NCI-H82 treated with DMSO at 0.1 percent for 48 hours (cell line): ENCODE results near the gene KCND3.

Experiments
- DNase-seq: peaks from one replicate; lab custom pipeline; 2025; ENCODE audit not compliant: unreplicated experiment; lab: John Stamatoyannopoulos, UW

The KCND3 gene

DNA sequence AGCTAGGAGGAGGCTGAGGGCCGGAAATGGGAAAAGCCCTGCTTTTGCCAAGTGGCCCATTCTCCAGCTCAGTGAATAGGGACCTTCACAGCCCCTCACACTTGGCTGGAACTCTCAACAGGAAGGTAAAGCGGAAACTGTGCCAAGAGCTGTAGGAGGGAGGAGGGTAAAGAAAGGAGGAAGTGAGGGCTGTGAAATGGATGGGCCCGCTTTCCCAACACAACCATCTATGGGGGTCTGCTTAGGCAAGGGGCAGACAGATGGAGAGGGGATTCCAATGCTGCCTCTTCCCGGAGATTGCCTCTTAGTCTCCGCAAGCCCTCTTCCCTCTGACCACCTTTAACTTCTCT lies 255.5 kb downstream of the KCND3 start:
- no peak for DNase-seq

- DNase-seq: no peak
Observed at GRCh38 chr1:111733183-111733991, 256.1 kb downstream of the KCND3 start.

DNA sequence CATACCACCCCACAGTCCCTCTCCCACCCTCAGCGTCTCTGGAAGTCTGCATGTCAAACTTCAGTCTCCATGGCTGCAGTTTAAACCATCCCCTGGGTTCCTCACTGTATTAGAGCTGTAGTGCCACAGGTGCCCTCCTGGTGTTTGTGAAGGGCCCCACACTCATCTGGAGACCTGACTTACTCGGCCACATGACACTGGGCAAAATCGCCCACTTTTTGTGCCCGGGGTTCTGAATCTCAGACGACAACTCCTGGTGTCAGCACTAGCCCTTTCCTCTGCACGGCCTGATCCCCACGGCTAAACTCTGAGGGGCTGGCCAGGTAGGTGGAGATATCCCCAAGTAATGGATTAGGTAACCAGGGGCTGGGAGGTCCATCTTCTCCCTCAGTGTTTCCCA lies 256.8 kb downstream of the KCND3 start:
- no peak for DNase-seq

DNA sequence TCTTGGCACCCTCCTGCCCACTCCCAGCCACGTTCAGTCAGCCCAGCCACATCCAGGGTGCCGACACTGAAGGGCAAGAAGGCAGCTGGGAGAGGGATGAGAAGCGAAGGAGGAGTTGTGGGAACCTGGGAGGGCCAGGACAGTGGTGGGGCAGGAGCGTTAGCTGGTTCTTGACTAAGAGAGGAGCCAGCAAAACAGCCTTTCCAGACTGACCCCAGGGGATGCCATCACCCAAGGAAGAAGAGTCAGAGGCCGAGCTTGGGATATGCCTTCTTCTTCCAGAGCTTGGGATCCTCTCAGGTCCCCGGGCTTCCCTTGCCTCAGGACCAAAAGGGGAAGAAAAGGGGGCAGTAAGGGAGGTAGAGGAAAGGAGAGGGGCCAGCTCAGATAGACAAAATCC lies 257.5 kb downstream of the KCND3 start:
- DNase-seq: no peak

DNA sequence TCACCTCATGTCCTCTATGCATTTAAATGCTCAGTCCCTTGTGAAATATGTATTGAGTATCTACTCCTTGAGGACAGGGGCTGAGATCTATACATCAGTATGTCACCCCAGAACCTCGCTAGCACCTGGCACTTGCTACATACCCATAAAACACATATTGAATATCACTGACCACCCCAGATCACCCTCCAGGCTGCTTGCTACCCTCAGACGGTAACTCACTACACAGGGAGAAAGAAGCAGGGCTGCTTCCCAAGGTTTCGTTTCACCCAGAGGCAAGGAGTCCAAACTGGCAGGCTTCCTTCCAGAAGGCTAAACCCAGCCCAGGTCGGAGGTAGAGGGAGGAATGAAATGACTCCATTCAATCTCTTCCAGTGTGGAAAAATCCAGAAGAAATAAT lies 258.8 kb downstream of the KCND3 start:
- DNase-seq: no peak

GRCh38 chr1:111729946-111730681 lies 259.4 kb downstream of the KCND3 start:
- DNase-seq: no peak

DNA sequence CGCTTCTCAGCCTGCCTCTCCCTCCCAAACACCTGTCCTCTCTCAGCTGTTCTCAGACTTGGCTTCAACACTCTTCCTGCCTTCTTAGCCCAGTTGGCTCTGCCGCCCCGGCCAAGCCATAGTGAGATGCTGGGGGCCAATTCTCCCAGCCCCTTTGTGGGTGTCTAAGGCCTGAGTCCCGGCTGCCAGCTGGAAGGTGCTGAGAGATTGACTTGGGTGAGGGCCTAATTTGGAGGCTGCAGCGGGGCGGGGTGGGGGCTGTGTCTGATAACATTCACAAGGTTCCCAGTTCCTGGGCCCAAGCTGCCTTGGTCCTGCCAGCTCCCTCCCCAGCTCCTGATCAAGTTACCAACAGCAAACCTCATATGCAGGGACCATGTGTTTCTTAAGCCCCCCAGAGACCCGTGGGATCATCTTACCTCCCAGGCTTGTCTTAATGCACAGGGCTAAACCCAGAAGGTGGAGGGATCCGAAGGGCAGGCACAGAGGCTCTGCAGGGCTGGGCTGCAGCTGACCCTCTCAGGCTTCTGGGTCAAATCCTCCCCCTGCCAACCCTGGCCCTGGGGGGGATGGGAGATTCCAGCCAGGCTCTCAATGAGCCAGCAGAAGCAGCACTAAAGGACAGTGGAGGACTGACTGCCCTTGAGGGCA lies 260.1 kb downstream of the KCND3 start:
- peak; percentile 88 for DNase-seq

- no peak for DNase-seq
Observed at GRCh38 chr1:111727056-111727455, 262.4 kb downstream of the KCND3 start.

- no peak for DNase-seq
Observed at GRCh38 chr1:111725192-111725591, 264.3 kb downstream of the KCND3 start.

- no peak for DNase-seq
Observed at GRCh38 chr1:111723871-111724270, 265.6 kb downstream of the KCND3 start.

DNA sequence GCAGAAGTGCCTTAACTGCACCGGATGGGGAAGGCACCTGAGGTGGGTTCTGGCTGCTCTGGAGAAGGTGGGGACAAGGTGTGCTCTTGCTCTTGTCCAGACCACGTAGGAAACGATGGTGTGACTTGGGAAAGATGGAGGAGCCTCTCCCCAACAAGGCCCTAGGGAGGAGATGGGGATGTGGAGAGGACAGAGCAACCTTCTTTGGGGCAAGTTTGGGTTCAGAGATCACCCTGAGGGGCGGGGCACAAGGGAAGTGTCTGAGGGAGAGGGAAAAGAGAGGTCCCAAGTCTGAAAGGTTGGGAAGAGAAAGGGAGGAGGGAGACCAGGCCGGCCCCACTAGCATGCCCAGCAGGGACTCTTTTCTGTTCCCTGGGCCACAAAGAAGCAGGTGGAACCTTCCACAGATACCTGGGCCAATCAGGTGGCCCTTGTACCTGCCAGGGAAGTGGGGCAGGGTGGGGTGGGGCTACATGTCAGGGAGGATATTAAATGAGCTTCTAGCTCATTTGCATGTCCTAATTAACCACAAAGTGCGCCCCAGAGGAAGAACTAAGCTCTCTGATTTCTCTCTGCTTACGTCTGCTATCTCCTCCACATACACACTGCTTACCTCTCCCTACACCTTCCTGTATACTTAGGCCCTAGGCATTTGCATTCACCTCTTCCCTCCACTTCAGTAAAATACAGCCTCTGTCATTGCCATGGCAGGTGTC lies 266.2 kb downstream of the KCND3 start:
- DNase-seq: no peak

GRCh38 chr1:111720977-111721786 lies 268.3 kb downstream of the KCND3 start:
- DNase-seq: no peak
